ENCODE results near the gene CLTCL1.

GRCh38 chr22:19271856-19272535, 19.5 kb downstream of the CLTCL1 start:
- TF ChIP-seq EZH2phosphoT487 (IDR thresholded peaks at IDR 0.05; ENCODE audit: insufficient read depth, low read depth) (no peak), EZH2 (IDR thresholded peaks at IDR 0.05; ENCODE audit: insufficient read depth, poor library complexity, severe bottlenecking) (no peak)
